ENCODE data around the gene ZNRF3. TPM values are rescaled to one million over a fixed set of nuclear protein-coding genes. Genes with fewer than 3 reads are reported as not detected.

The ZNRF3 gene
- total RNA-seq, 1 donor from 2014 or later: 6.7 TPM

DNA sequence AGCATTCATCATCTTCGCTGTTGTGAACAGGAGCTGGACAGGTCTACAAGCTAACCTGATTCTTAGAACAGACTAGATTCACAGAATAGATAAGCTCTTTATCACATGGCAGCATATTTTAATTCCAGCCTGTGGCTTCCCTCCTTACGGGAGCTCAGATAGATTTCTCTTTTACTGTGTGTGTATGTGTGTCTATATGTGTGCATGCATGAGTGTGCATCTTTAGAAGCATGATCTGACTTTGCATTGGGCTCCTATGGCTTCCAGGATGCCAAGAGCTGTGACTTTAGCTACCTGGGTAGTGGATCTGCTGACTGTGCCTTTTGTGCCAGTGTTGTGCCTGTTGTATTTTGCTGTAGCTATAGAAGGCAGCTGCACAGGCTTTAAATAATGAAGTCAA is 44.3 kb downstream of the ZNRF3 start:
- Mint-ChIP-seq H3K27me3 (ENCODE audit: low read depth) (no peaks in the 10 kb centered on the region), H3K4me3 (ENCODE audit: unreplicated experiment) (no peak overlapping the region), H3K27ac (ENCODE audit: unreplicated experiment) (no peak overlapping the region), H3K9me3 (ENCODE audit: low read depth) (no peaks in the 10 kb centered on the region), H3K4me1 (ENCODE audit: low read depth) (peaks cover 17% of the 10 kb centered on the region), H3K36me3 (ENCODE audit: low read depth) (no peaks in the 10 kb centered on the region)
- DNase-seq (ENCODE audit: low spot score): no peak
- TF ChIP-seq, protein P1, sequence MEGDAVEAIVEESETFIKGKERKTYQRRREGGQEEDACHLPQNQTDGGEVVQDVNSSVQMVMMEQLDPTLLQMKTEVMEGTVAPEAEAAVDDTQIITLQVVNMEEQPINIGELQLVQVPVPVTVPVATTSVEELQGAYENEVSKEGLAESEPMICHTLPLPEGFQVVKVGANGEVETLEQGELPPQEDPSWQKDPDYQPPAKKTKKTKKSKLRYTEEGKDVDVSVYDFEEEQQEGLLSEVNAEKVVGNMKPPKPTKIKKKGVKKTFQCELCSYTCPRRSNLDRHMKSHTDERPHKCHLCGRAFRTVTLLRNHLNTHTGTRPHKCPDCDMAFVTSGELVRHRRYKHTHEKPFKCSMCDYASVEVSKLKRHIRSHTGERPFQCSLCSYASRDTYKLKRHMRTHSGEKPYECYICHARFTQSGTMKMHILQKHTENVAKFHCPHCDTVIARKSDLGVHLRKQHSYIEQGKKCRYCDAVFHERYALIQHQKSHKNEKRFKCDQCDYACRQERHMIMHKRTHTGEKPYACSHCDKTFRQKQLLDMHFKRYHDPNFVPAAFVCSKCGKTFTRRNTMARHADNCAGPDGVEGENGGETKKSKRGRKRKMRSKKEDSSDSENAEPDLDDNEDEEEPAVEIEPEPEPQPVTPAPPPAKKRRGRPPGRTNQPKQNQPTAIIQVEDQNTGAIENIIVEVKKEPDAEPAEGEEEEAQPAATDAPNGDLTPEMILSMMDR (IDR thresholded peaks at IDR 0.05): no peak

- no peaks in the 10 kb centered on the region for H3K27me3 Mint-ChIP-seq (ENCODE audit: low read depth)
- H3K9me3 Mint-ChIP-seq (ENCODE audit: low read depth): no peaks in the 10 kb centered on the region
- peaks cover 8% of the 10 kb centered on the region for H3K4me1 Mint-ChIP-seq (ENCODE audit: low read depth)
- no peak overlapping the region for H3K4me3 Mint-ChIP-seq (ENCODE audit: unreplicated experiment)
- H3K36me3 Mint-ChIP-seq (ENCODE audit: low read depth): no peaks in the 10 kb centered on the region
- TF ChIP-seq, protein P1 (IDR thresholded peaks at IDR 0.05): no peak
- no peak overlapping the region for H3K27ac Mint-ChIP-seq (ENCODE audit: unreplicated experiment)
- DNase-seq (ENCODE audit: low spot score): no peak
Observed at GRCh38 chr22:28929197-28929596, 45.8 kb downstream of the ZNRF3 start.

- Mint-ChIP-seq H3K4me1 (ENCODE audit: low read depth) (peaks cover 6% of the 10 kb centered on the region), H3K27me3 (ENCODE audit: low read depth) (no peaks in the 10 kb centered on the region), H3K27ac (ENCODE audit: unreplicated experiment) (no peak overlapping the region), H3K4me3 (ENCODE audit: unreplicated experiment) (no peak overlapping the region), H3K9me3 (ENCODE audit: low read depth) (no peaks in the 10 kb centered on the region), H3K36me3 (ENCODE audit: low read depth) (no peaks in the 10 kb centered on the region)
- DNase-seq (ENCODE audit: low spot score): no peak
- TF ChIP-seq, protein P1 (IDR thresholded peaks at IDR 0.05): no peak
Observed at GRCh38 chr22:28930357-28931007, 47.1 kb downstream of the ZNRF3 start.

DNA sequence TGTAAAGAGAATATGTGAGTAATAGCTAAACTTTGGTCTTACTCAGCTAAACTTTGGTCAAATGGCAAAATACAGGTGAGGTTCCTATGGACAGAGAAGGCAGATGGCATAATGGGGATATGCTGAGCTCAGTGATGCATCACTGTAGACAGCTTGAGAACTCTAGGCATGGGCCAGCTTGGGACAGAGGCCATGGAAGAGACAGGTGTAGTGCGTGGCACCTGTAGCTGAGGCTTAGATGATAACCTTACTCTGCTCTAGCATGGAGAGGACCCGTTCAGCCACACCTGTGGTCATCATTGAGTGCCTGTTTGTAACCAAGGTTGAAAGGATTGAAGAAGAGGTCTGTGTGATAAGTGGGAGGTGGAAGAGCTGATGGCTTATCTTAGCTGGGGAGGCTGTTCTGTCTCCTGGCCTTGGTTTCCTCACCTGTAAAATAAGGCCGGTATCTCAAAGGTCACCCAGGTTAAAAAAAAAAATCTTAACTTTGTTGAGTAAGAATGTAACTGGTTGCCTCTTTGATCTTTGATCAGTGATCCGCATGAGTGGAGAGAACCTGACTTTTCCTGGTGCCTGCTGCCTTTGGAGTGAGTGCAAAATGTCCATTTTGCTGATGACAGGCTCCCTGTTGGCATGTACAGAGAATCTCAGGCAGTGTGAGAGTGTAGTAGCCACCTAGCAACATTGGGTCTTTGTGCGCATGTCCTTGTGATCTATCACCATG is 48.6 kb downstream of the ZNRF3 start:
- peak; percentile 8 for DNase-seq (ENCODE audit: low spot score)
- no peak overlapping the region for H3K4me3 Mint-ChIP-seq (ENCODE audit: unreplicated experiment)
- peaks cover 6% of the 10 kb centered on the region for H3K4me1 Mint-ChIP-seq (ENCODE audit: low read depth)
- TF ChIP-seq, protein P1 (IDR thresholded peaks at IDR 0.05): no peak
- H3K9me3 Mint-ChIP-seq (ENCODE audit: low read depth): no peaks in the 10 kb centered on the region
- H3K27me3 Mint-ChIP-seq (ENCODE audit: low read depth): no peaks in the 10 kb centered on the region
- no peaks in the 10 kb centered on the region for H3K36me3 Mint-ChIP-seq (ENCODE audit: low read depth)
- H3K27ac Mint-ChIP-seq (ENCODE audit: unreplicated experiment): no peak overlapping the region

GRCh38 chr22:28933321-28933720 is 49.9 kb downstream of the ZNRF3 start:
- Mint-ChIP-seq H3K27ac (ENCODE audit: unreplicated experiment) (no peak overlapping the region), H3K9me3 (ENCODE audit: low read depth) (no peaks in the 10 kb centered on the region), H3K36me3 (ENCODE audit: low read depth) (no peaks in the 10 kb centered on the region), H3K4me3 (ENCODE audit: unreplicated experiment) (no peak overlapping the region), H3K27me3 (ENCODE audit: low read depth) (no peaks in the 10 kb centered on the region), H3K4me1 (ENCODE audit: low read depth) (peaks cover 6% of the 10 kb centered on the region)
- TF ChIP-seq, protein P1 (IDR thresholded peaks at IDR 0.05): no peak
- no peak for DNase-seq (ENCODE audit: low spot score)

Data from chondrocyte (in vitro differentiated cells).